Vagina (tissue), 2 donors: ENCODE measurements around the gene TPD52L2.

ENCODE experiments used
- POLR2A ChIP-seq, 2 donors: fragments of 450-650 bp; IDR thresholded peaks; one replicate each; pipeline ENCODE4 v1.6.1; 2017; ENCODE audit warnings: antibody characterized with exemption in 2 of 2, mild to moderate bottlenecking in 2 of 2, moderate library complexity in 2 of 2
- POLR2AphosphoS5 ChIP-seq, 2 donors: sonication (generic); formaldehyde crosslinking; IDR thresholded peaks; one replicate each; pipeline ENCODE4 v1.9.0; 2017; ENCODE audit warnings: antibody characterized with exemption in 2 of 2, mild to moderate bottlenecking in 2 of 2, low read depth in 1 of 2; ENCODE audit not compliant: insufficient read depth in 1 of 2
- TF ChIP-seq, protein P1 (sequence below), 3 experiments: fragments of 450-650 bp in 2 of 3; fragments of 200-600 bp in 1 of 3; sonication (generic) in 1 of 3; IDR thresholded peaks; one replicate each; pipeline ENCODE4 v1.5.1; 2017 to 2019; ENCODE audit warnings: antibody characterized with exemption in 3 of 3, mild to moderate bottlenecking in 2 of 3, moderate library complexity in 2 of 3

DNA sequence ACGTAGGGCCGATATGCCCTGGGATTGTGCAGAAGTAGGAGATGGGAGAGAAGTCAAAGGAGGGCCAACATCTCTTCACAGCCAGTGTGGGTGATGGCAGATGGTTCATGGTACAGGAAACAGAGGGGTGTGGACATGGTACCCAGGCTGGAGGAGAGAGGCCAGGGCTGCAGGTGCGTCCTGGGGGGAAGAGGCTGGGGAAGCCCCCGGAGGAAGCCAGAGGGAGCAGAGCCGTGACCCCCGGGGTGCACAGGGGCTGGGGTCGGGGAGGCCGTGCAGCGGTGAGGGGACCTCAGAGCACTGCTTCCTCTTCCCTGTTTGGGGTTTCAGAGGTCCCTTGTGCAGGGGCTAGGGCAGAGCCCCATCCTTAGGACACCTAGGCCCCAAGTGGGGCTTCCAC, 22.8 kb upstream of the TPD52L2 start:
- TF ChIP-seq, protein P1, sequence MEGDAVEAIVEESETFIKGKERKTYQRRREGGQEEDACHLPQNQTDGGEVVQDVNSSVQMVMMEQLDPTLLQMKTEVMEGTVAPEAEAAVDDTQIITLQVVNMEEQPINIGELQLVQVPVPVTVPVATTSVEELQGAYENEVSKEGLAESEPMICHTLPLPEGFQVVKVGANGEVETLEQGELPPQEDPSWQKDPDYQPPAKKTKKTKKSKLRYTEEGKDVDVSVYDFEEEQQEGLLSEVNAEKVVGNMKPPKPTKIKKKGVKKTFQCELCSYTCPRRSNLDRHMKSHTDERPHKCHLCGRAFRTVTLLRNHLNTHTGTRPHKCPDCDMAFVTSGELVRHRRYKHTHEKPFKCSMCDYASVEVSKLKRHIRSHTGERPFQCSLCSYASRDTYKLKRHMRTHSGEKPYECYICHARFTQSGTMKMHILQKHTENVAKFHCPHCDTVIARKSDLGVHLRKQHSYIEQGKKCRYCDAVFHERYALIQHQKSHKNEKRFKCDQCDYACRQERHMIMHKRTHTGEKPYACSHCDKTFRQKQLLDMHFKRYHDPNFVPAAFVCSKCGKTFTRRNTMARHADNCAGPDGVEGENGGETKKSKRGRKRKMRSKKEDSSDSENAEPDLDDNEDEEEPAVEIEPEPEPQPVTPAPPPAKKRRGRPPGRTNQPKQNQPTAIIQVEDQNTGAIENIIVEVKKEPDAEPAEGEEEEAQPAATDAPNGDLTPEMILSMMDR (IDR thresholded peaks at IDR 0.05) = no peak
- TF ChIP-seq POLR2AphosphoS5 (IDR thresholded peaks at IDR 0.05; ENCODE audit: insufficient read depth in 1 of 2, low read depth in 1 of 2) = no peak
- no peak for TF ChIP-seq POLR2A (IDR thresholded peaks at IDR 0.05)
